Endothelial cell of umbilical vein (primary cell): ENCODE data around the gene PPP2R5A. TPM values are rescaled to one million over a fixed set of nuclear protein-coding genes. Genes with fewer than 3 reads are reported as not detected.

Experiments
- BruUV-seq: library from RNA; stranded (reverse); fragments of 400-500 nt; replicated peaks from 2 replicates; lab custom pipeline; 2021; lab: Mats Ljungman, UMichigan
- CTCF ChIA-PET: fragments of 300-600, 350-600 bp; sonication (Branson Sonifier 250); formaldehyde crosslinking; loops from one replicate; lab custom pipeline; 2021; ENCODE audit warnings: antibody characterized with exemption, inconsistent platforms; lab: Charles Lee
- POLR2A ChIA-PET: fragments of 300-600, 350-600 bp; sonication (Branson Sonifier 250); formaldehyde crosslinking; loops from one replicate; lab custom pipeline; 2021; ENCODE audit warnings: antibody characterized with exemption, inconsistent platforms; lab: Charles Lee
- DNase-seq: peaks from one replicate; pipeline ENCODE4 v3.0.0-alpha.2; 2011; ENCODE audit warnings: low read depth, low spot score
- FAIRE-seq: peaks from 2 replicates; lab custom pipeline; 2011; peaks lifted over from hg19 to GRCh38; lab: Jason Lieb, UNC
- H2AFZ ChIP-seq: 2 replicates; pipeline ENCODE4 v1.6.0; 2012; ENCODE audit warnings: low read depth, low read length, control low read depth, inconsistent platforms
- H3K27ac ChIP-seq: 2 replicates; pipeline ENCODE4 v1.5.1; 2011; ENCODE audit warnings: low read depth, mild to moderate bottlenecking, control low read depth, low read length, moderate library complexity; ENCODE audit not compliant: insufficient read depth
- H3K27me3 ChIP-seq, 2 experiments: 2 replicates each; pipeline versions ENCODE4 v1.6.0 to v1.6.1; 2011; ENCODE audit warnings: low read length in 2 of 2, mixed read lengths in 1 of 2; ENCODE audit not compliant: control insufficient read depth in 2 of 2, insufficient read depth in 2 of 2
- H3K36me3 ChIP-seq, 2 experiments: 2 replicates in 1 of 2; 3 replicates in 1 of 2; pipeline ENCODE4 v1.5.1; 2011; ENCODE audit warnings: low read length in 2 of 2, mild to moderate bottlenecking in 1 of 2, moderate library complexity in 1 of 2; ENCODE audit not compliant: control insufficient read depth in 2 of 2, insufficient read depth in 2 of 2; ENCODE audit errors: extremely low read depth in 1 of 2
- H3K4me1 ChIP-seq: 3 replicates; pipeline ENCODE4 v1.5.1; 2011; ENCODE audit warnings: mild to moderate bottlenecking, low read length; ENCODE audit not compliant: control insufficient read depth, insufficient read depth; ENCODE audit errors: extremely low read depth
- H3K4me2 ChIP-seq: 2 replicates; pipeline ENCODE4 v1.6.1; 2011; ENCODE audit warnings: low read length, control low read depth, mixed read lengths; ENCODE audit not compliant: insufficient read depth
- H3K4me3 ChIP-seq, 3 experiments: fragments of 200-600 bp in 1 of 3; sonication (generic), shearing (Covaris generic) in 1 of 3; replicated peaks in 1 of 3; 2 replicates each; pipeline ENCODE4 v1.5.1; 2011 to 2016; ENCODE audit warnings: control low read depth in 3 of 3, low read length in 3 of 3, mild to moderate bottlenecking in 2 of 3, inconsistent platforms in 1 of 3, low read depth in 1 of 3, moderate library complexity in 1 of 3; ENCODE audit not compliant: insufficient read depth in 1 of 3
- H3K79me2 ChIP-seq: 2 replicates; pipeline ENCODE4 v1.6.0; 2012; ENCODE audit warnings: low read length, inconsistent platforms; ENCODE audit not compliant: control insufficient read depth, insufficient read depth
- H3K9ac ChIP-seq: replicated peaks from 2 replicates; pipeline ENCODE3; 2011; ENCODE audit warnings: low read length, control low read depth; ENCODE audit not compliant: insufficient read depth; ENCODE audit errors: extremely low read depth
- H3K9me1 ChIP-seq: replicated peaks from 3 replicates; pipeline ENCODE4 v1.6.0; 2011; ENCODE audit warnings: mild to moderate bottlenecking, low read length; ENCODE audit not compliant: control insufficient read depth, insufficient read depth; ENCODE audit errors: extremely low read depth
- H3K9me3 ChIP-seq: replicated peaks from 2 replicates; pipeline ENCODE4 v1.5.1; 2012; ENCODE audit warnings: low read length, inconsistent platforms; ENCODE audit not compliant: control insufficient read depth, insufficient read depth
- H4K20me1 ChIP-seq: replicated peaks from 2 replicates; pipeline ENCODE3; 2011; ENCODE audit warnings: mild to moderate bottlenecking, low read length; ENCODE audit not compliant: control insufficient read depth, insufficient read depth; ENCODE audit errors: extremely low read depth
- CTCF ChIP-seq, 2 donors: IDR thresholded peaks; 1 replicate in 1 of 2; 2 replicates in 1 of 2; pipeline ENCODE4 v1.5.1; 2011; ENCODE audit warnings: low read length in 2 of 2, mild to moderate bottlenecking in 2 of 2, moderate library complexity in 2 of 2, control low read depth in 1 of 2, inconsistent platforms in 1 of 2, low read depth in 1 of 2; ENCODE audit not compliant: insufficient read depth in 1 of 2; ENCODE audit errors: extremely low read depth in 1 of 2
- EZH2 ChIP-seq: IDR thresholded peaks from 2 replicates; pipeline ENCODE4 v1.6.1; 2012; ENCODE audit warnings: borderline replicate concordance, low read depth, mild to moderate bottlenecking, moderate library complexity, low read length, inconsistent platforms; ENCODE audit not compliant: severe bottlenecking
- FOS ChIP-seq: IDR thresholded peaks from 2 replicates; pipeline ENCODE4 v1.6.1; 2011; ENCODE audit warnings: mild to moderate bottlenecking, low read length, moderate library complexity, borderline replicate concordance; ENCODE audit not compliant: insufficient read depth
- GATA2 ChIP-seq: IDR thresholded peaks from 2 replicates; pipeline ENCODE4 v1.7.0; 2011; ENCODE audit warnings: low read depth, mild to moderate bottlenecking, moderate library complexity, mixed read lengths, low read length; ENCODE audit not compliant: insufficient read length, insufficient read depth
- JUN ChIP-seq: IDR thresholded peaks from 2 replicates; pipeline ENCODE4 v1.6.1; 2011; ENCODE audit warnings: borderline replicate concordance, low read depth; ENCODE audit not compliant: insufficient read length, insufficient read depth
- MAX ChIP-seq: IDR thresholded peaks from 2 replicates; pipeline ENCODE4 v1.6.1; 2011; ENCODE audit not compliant: insufficient read depth, insufficient read length
- MYC ChIP-seq: IDR thresholded peaks from one replicate; pipeline ENCODE4 v1.6.1; 2011; ENCODE audit warnings: mild to moderate bottlenecking, low read depth, low read length
- POLR2A ChIP-seq: IDR thresholded peaks from 2 replicates; pipeline ENCODE4 v1.6.1; 2012; ENCODE audit warnings: low read depth, mild to moderate bottlenecking, control low read depth, low read length
- POLR2AphosphoS5 ChIP-seq: IDR thresholded peaks from 2 replicates; pipeline ENCODE4 v1.6.1; 2012; ENCODE audit warnings: low read depth, mild to moderate bottlenecking, control low read depth, low read length, moderate library complexity; ENCODE audit not compliant: insufficient read depth
- dilution Hi-C: fragments of 300-500 bp; cut with MboI; formaldehyde crosslinking; loops from one replicate; pipeline ENCODE4 v1.15.0; 2019; ENCODE audit warnings: low sequenced_read_pairs; ENCODE audit not compliant: extremely low pct_ligation_motif_present
- intact Hi-C: fragments of 100-400 bp; cut with micrococcal nuclease; formaldehyde crosslinking; loops from one replicate; pipeline ENCODE4 v1.10.0; 2022
- polyA plus RNA-seq, 4 experiments: library from polyadenylated mRNA; depleted of rRNA in 3 of 4; stranded (reverse) in 3 of 4; unstranded in 1 of 4; fragments of >200 nt; gene quantifications; 2 replicates each; pipeline versions ENCODE4 v1.2.1 to v1.2.3, GENCODE V29; 2011 to 2012; ENCODE audit warnings: missing spikeins in 1 of 4
- total RNA-seq: library from RNA; stranded (reverse); gene quantifications from 2 replicates; pipeline ENCODE4 v1.2.3, GENCODE V29; 2021

PPP2R5A gene
- total and polyA plus RNA-seq, 2 donors (not counting 3 experiments of a cell fraction or from before 2014, with no cell fraction given) = 11.9 to 34.5 TPM

GRCh38 chr1:212254853-212255363, 30.3 kb upstream of the PPP2R5A start:
- dilution Hi-C loops (no loop called here), intact Hi-C loops (no loop called here)
- Histone ChIP-seq H4K20me1 (no peaks in the 10 kb centered on the region), H3K27ac (no peak overlapping the region), H3K9ac (no peak overlapping the region), H3K9me3 (no peaks in the 10 kb centered on the region), H3K27me3 (peaks cover 0 to 13% of the 10 kb centered on the region in 2 experiments), H3K4me2 (no peak overlapping the region), H3K79me2 (no peaks in the 10 kb centered on the region), H3K4me1 (no peaks in the 10 kb centered on the region), H3K4me3 (no peak overlapping the region), H3K9me1 (no peaks in the 10 kb centered on the region), H2AFZ (no peak overlapping the region), H3K36me3 (no peaks in the 10 kb centered on the region)
- TF ChIP-seq MAX = no peak
- no peak for TF ChIP-seq CTCF (IDR thresholded peaks at IDR 0.05; ENCODE audit: extremely low read depth in 1 of 2, insufficient read depth in 1 of 2, low read depth in 1 of 2, low read length in 2 of 2)
- TF ChIP-seq POLR2A = no peak
- TF ChIP-seq JUN = no peak
- no peak for TF ChIP-seq POLR2AphosphoS5
- no peak for TF ChIP-seq MYC
- no peak for TF ChIP-seq FOS
- no peak for TF ChIP-seq GATA2
- TF ChIP-seq EZH2 = no peak
- ChIA-PET CTCF (no interaction called here), POLR2A (no interaction called here)
- FAIRE-seq (no peak), DNase-seq (no peak)
- no TSS peak for BruUV-seq
